Karpas-422 (cell line): ENCODE measurements around the gene MED7. TPM values are rescaled to one million over a fixed set of nuclear protein-coding genes. Genes with fewer than 3 reads are reported as not detected.

Experiments
- DNase-seq: peaks from one replicate; pipeline ENCODE4 v3.0.0-alpha.2; 2015
- H2AFZ ChIP-seq: fragments of 200-600 bp; sonication (generic); 2 replicates; pipeline ENCODE4 v1.6.1; 2014; ENCODE audit warnings: antibody characterized with exemption, low read length, mixed read lengths
- H3K27ac ChIP-seq: fragments of 200-600 bp; sonication (generic); 2 replicates; pipeline ENCODE4 v1.5.1; 2014; ENCODE audit warnings: mild to moderate bottlenecking, low read length, moderate library complexity
- H3K27me3 ChIP-seq: fragments of 200-600 bp; sonication (generic); 2 replicates; pipeline ENCODE4 v1.6.1; 2014; ENCODE audit warnings: low read length, mixed read lengths
- H3K36me3 ChIP-seq: fragments of 200-600 bp; sonication (generic); 2 replicates; pipeline ENCODE4 v1.6.1; 2014; ENCODE audit warnings: low read length, mixed read lengths; ENCODE audit not compliant: insufficient read depth
- H3K4me1 ChIP-seq: fragments of 200-600 bp; sonication (generic); 2 replicates; pipeline ENCODE4 v1.6.1; 2014; ENCODE audit warnings: mild to moderate bottlenecking, low read length, mixed read lengths
- H3K4me2 ChIP-seq: fragments of 200-600 bp; sonication (generic); 2 replicates; pipeline ENCODE4 v1.6.1; 2014; ENCODE audit warnings: low read length, low read depth, mild to moderate bottlenecking; ENCODE audit not compliant: poor library complexity, severe bottlenecking
- H3K4me3 ChIP-seq: fragments of 200-600 bp; sonication (generic); 2 replicates; pipeline ENCODE4 v1.5.1; 2014; ENCODE audit warnings: mild to moderate bottlenecking, antibody characterized with exemption, low read length, mixed read lengths
- H3K79me2 ChIP-seq: fragments of 200-600 bp; sonication (generic); 2 replicates; pipeline ENCODE4 v1.6.1; 2014; ENCODE audit warnings: mild to moderate bottlenecking, low read length, mixed read lengths
- H3K9ac ChIP-seq: fragments of 200-600 bp; sonication (generic); 2 replicates; pipeline ENCODE4 v1.6.0; 2014; ENCODE audit warnings: low read length
- H3K9me2 ChIP-seq: fragments of 200-600 bp; sonication (generic), shearing (Covaris generic); replicated peaks from 2 replicates; pipeline ENCODE4 v1.6.0; 2014; ENCODE audit warnings: mild to moderate bottlenecking, low read length, moderate library complexity; ENCODE audit not compliant: insufficient read depth
- H3K9me3 ChIP-seq: fragments of 300-700, 200-600 bp; sonication (generic); 2 replicates; pipeline ENCODE4 v1.6.1; 2014; ENCODE audit warnings: low read length, mixed read lengths
- H4K20me1 ChIP-seq: fragments of 200-600 bp; sonication (generic); 2 replicates; pipeline ENCODE4 v1.6.1; 2014; ENCODE audit warnings: mild to moderate bottlenecking, antibody characterized with exemption, low read length, low read depth; ENCODE audit not compliant: insufficient read depth
- total RNA-seq: library from RNA; depleted of rRNA; stranded (reverse); fragments of >200 nt; shearing (Covaris generic); gene quantifications from 2 replicates; pipeline ENCODE4 v1.2.3, GENCODE V29; 2014; ENCODE audit warnings: low replicate concordance

The MED7 gene
- total RNA-seq, 1 experiment from 2014 or later = 12.2 TPM

DNA sequence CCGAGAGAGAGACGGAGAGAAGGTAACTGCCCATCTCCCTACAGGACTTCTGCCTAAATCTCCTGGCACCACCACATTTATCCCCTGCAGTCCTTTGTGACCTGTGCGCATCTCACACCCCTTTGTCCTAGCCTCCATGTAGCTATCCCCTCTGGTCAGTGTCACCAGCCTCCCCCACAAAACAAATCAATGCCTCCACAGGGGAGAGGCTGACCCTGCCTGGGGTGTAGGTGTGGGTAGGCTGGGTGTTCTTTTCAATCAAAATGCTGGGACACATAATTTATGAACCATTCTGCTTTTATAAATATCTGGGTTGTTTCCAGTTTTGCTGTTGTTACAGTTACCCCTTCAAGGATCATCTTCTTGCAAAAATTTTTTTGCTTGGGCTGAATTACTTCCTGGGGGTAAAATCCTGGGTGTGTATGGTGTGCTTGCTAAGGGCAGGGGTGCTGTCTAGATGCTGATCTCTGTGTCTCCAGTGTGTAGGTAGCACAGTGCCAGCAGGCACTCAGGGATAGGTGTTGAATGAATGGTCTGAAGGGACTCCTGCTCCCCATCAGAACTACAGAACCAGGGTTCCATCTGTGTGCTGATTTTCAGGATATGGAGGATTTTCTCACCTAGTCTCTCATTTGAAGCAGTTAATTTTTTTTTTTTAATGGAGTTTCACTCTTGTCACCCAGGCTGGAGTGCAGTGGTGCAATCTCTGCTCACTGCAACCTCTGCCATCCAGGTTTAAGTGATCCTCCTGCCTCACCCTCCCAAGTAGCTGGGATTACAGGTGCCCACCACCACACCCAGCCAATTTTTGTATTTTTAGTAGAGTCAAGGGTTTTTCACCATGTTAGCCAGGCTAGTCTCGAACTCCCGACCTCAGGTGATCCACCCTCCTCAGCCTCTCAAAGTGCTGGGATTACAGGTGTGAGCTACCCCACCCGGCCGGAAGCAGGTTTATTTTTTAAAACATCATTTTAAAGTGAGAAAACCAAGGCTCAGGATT, 23.8 kb upstream of the MED7 start, which contains the start of gene GARIN3:
Gene GARIN3, minus strand, starts transcription at position 51 of the 1,000 bp plus-strand sequence. CDS start 96 bp downstream, outside the sequence.
- no peak within 1 kb of the TSS for H3K9ac ChIP-seq
- H4K20me1 ChIP-seq = no peaks in the 10 kb centered on the region
- no peak within 1 kb of the TSS for H2AFZ ChIP-seq
- H3K4me2 ChIP-seq = no peak within 1 kb of the TSS
- no peak for DNase-seq
- H3K27me3 ChIP-seq = no peaks in the 10 kb centered on the region
- no peak within 1 kb of the TSS for H3K27ac ChIP-seq
- no peaks in the 10 kb centered on the region for H3K79me2 ChIP-seq
- peaks cover 10% of the 10 kb centered on the region for H3K4me1 ChIP-seq
- H3K9me3 ChIP-seq = no peaks in the 10 kb centered on the region
- H3K9me2 ChIP-seq = no peaks in the 10 kb centered on the region
- no peaks in the 10 kb centered on the region for H3K36me3 ChIP-seq
- no peak within 1 kb of the TSS for H3K4me3 ChIP-seq

DNA sequence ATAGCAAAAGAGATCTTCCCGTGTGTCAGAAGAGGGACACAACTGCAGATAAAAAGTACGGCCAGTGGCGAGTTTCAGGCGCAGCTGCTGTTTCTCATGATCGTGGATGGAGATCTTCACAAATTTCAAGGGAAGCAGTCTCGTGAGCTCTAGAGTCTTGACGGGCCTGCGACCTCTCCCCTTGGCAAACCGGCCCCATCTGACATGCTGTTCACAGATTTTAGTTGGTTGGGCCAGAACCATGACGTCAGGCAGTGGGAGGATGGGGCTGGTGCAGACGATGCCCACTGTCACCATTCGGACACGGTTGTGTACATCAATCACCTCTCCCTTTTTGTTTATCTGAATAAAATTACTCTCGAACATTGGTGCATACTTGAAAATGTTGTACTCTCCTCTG, 23.0 kb upstream of the MED7 start:
- H3K4me2 ChIP-seq = no peak overlapping the region
- H3K36me3 ChIP-seq = no peaks in the 10 kb centered on the region

DNA sequence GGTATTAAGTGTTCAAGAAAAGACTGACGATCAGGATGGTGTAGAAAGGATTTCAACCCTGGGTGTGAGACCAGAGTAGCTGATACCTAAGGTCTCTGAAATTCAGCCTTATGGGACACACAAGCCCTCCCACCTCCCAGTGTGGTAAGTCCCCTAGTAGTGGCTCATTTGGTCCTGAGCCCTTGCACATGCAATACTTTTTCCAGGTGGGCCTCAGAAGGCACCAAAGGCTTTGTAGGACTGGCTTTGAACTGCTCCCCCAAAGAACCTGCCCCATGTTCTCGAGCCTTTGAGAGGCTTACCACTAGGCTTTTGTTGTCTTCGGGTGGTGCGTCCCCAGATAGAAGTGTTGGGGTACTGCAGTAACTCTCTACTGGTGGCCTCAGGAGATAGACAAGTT, 22.6 kb upstream of the MED7 start:
- no peaks in the 10 kb centered on the region for H4K20me1 ChIP-seq
- H3K9ac ChIP-seq = no peak overlapping the region
- H3K36me3 ChIP-seq = no peaks in the 10 kb centered on the region
- peaks cover 9% of the 10 kb centered on the region for H3K4me1 ChIP-seq
- no peak for DNase-seq
- no peaks in the 10 kb centered on the region for H3K9me3 ChIP-seq
- no peak overlapping the region for H3K4me2 ChIP-seq
- no peaks in the 10 kb centered on the region for H3K27me3 ChIP-seq
- H3K9me2 ChIP-seq = no peaks in the 10 kb centered on the region
- H3K4me3 ChIP-seq = no peak overlapping the region
- H2AFZ ChIP-seq = no peak overlapping the region
- no peaks in the 10 kb centered on the region for H3K79me2 ChIP-seq
- no peak overlapping the region for H3K27ac ChIP-seq

More for the DNA sequence above, 23.0 kb upstream of the MED7 start:
- no peak for DNase-seq
- no peaks in the 10 kb centered on the region for H3K79me2 ChIP-seq
- no peak overlapping the region for H3K4me3 ChIP-seq
- H3K9ac ChIP-seq = no peak overlapping the region
- H2AFZ ChIP-seq = no peak overlapping the region
- H3K9me3 ChIP-seq = no peaks in the 10 kb centered on the region
- H3K27ac ChIP-seq = no peak overlapping the region
- no peaks in the 10 kb centered on the region for H4K20me1 ChIP-seq
- H3K4me1 ChIP-seq = peaks cover 9% of the 10 kb centered on the region
- no peaks in the 10 kb centered on the region for H3K9me2 ChIP-seq
- no peaks in the 10 kb centered on the region for H3K27me3 ChIP-seq

DNA sequence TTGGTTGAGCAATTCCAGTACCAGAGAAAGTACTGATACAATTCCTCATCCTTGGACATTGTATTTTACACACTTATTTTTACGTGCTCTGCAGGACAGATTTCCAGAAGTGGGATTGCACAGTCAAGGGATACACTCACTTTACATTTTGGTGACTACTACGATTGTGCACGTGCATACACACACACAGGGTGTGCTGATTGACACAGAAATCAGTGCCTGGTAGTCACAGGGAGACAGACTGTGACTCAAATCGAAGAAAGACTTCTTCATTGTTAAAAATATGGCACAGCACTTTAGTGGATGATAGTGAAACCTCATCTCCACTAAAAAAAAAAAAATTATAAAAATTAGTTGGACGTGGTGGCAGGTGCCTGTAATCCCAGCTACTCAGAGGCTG, 21.9 kb upstream of the MED7 start:
- no peaks in the 10 kb centered on the region for H3K36me3 ChIP-seq
- no peaks in the 10 kb centered on the region for H4K20me1 ChIP-seq

DNA sequence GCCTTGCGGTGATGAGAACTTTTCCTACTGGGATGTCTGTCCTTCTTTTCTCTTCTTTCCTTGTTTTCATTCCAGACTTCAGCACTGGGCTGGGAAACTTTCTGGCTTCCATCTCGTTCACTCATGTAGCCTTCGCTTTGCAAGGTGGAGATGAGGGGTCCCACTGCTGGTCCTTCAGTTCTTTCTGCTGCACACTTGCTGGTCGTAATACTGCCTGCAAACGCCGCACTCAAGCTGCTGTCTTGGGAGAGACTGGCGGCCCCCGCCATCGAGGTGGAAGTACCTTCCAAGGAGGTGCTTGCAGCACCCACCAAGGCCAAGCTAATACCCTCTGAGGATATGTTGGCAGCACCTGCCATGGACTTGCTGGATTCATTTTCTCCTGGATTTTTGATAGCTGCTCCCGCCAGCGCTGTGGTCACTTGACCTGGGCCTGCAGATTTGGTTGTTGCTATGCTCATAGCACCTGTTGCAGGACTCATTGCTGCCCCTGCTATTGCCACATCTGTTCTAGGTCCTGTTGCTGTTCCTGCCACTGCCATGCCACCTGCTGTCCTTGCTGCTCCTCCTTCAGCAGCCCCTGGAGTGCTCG, 20.4 kb upstream of the MED7 start:
- no peak overlapping the region for H3K9ac ChIP-seq
- no peaks in the 10 kb centered on the region for H3K9me3 ChIP-seq
- H4K20me1 ChIP-seq = no peaks in the 10 kb centered on the region
- no peaks in the 10 kb centered on the region for H3K27me3 ChIP-seq
- DNase-seq = no peak
- no peak overlapping the region for H3K27ac ChIP-seq
- H3K9me2 ChIP-seq = no peaks in the 10 kb centered on the region
- H2AFZ ChIP-seq = no peak overlapping the region
- H3K79me2 ChIP-seq = no peaks in the 10 kb centered on the region
- H3K36me3 ChIP-seq = no peaks in the 10 kb centered on the region
- H3K4me3 ChIP-seq = no peak overlapping the region
- no peak overlapping the region for H3K4me2 ChIP-seq
- H3K4me1 ChIP-seq = peaks cover 9% of the 10 kb centered on the region

More for the DNA sequence above, 21.9 kb upstream of the MED7 start:
- no peak for DNase-seq
- no peak overlapping the region for H3K4me3 ChIP-seq
- no peaks in the 10 kb centered on the region for H3K27me3 ChIP-seq
- H3K9ac ChIP-seq = no peak overlapping the region
- H3K9me3 ChIP-seq = no peaks in the 10 kb centered on the region
- no peak overlapping the region for H3K4me2 ChIP-seq
- no peak overlapping the region for H2AFZ ChIP-seq
- H3K9me2 ChIP-seq = no peaks in the 10 kb centered on the region
- H3K4me1 ChIP-seq = peaks cover 9% of the 10 kb centered on the region
- H3K79me2 ChIP-seq = no peaks in the 10 kb centered on the region
- H3K27ac ChIP-seq = no peak overlapping the region

DNA sequence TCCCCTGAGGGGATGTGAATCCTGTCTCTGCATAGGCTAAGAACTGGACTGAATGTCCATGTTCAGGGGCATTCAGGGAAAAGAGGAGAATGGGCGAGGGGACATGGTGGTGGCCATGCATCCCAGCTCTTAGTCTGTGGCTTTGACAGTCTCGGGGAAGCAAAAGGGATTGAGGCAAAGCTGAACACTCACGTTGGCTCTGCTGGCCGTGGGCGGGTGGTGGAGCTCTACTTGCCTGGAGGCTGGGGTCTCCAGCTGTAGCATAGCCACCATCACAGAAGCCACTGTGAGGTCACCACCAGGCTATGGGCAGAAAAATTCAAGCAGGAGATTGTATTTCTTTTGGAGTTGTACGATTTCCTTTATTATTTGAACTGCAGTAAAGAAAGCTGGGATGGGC, 19.3 kb upstream of the MED7 start:
- Histone ChIP-seq H3K27ac (no peak overlapping the region), H3K4me1 (no peaks in the 10 kb centered on the region; the same call in 1 of the 2 replicates), H3K9ac (no peak overlapping the region), H3K9me3 (no peaks in the 10 kb centered on the region), H3K79me2 (no peaks in the 10 kb centered on the region), H3K4me2 (no peak overlapping the region), H3K36me3 (no peaks in the 10 kb centered on the region), H3K9me2 (no peaks in the 10 kb centered on the region), H2AFZ (no peak overlapping the region), H4K20me1 (no peaks in the 10 kb centered on the region), H3K4me3 (no peak overlapping the region), H3K27me3 (no peaks in the 10 kb centered on the region)
- no peak for DNase-seq

DNA sequence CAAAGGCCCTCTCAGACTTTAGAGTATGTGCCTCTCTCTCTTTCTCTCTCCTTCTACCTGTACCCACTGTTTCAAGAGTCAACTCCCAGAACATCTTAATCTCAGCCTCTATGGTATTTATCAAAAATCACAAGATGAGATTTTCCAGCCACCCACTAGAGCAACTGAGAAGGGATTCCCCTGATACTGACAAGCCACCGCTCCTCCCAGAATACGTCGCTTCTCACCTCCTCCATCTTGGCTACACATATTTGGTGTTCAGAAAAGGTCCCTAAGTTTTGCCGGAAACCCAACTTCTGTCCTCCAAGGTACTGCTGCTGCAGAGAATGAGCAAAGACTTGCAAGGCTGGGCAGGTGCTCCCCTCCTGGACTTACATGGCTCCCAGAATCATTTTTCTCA, 17.3 kb upstream of the MED7 start:
- Histone ChIP-seq H3K4me1 (peaks cover 2% of the 10 kb centered on the region; the same call in 1 of the 2 replicates), H3K9ac (no peak overlapping the region), H3K36me3 (no peaks in the 10 kb centered on the region), H4K20me1 (no peaks in the 10 kb centered on the region), H3K27me3 (no peaks in the 10 kb centered on the region), H3K27ac (no peak overlapping the region), H3K4me3 (no peak overlapping the region), H3K4me2 (no peak overlapping the region), H3K9me2 (no peaks in the 10 kb centered on the region), H3K9me3 (no peaks in the 10 kb centered on the region), H3K79me2 (no peaks in the 10 kb centered on the region), H2AFZ (no peak overlapping the region)
- DNase-seq = no peak

DNA sequence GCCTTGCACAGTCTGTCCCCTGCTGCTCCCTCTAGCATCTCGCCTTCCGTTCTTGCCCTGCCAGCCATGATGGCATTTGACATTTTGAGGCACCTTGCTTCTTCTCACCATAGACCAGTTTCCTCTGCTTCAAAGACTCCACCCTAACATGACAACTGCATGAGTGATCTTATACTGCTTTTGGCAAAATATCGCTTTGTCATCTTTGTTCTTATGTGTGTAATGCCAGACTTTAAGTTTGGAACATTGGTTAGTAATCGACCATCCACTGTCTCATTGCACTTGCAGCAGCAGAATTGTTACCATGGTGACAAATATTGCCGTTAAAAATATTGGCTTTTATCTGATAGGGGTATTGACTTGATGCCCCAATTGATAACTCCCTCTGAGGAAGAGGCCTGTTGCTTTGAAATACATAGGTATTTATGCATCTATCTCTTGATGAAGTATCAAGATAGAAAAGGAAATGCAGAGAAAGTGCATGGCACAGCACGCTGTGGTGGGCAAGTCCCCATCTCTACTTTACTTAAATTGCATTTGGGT, 16.6 kb upstream of the MED7 start:
- no peaks in the 10 kb centered on the region for H3K9me2 ChIP-seq
- H2AFZ ChIP-seq = no peak overlapping the region
- no peaks in the 10 kb centered on the region for H3K36me3 ChIP-seq
- H3K27me3 ChIP-seq = no peaks in the 10 kb centered on the region
- no peak overlapping the region for H3K4me2 ChIP-seq
- H3K9me3 ChIP-seq = no peaks in the 10 kb centered on the region
- DNase-seq = no peak
- H3K4me3 ChIP-seq = no peak overlapping the region
- no peaks in the 10 kb centered on the region for H3K79me2 ChIP-seq
- no peaks in the 10 kb centered on the region for H4K20me1 ChIP-seq
- H3K27ac ChIP-seq = no peak overlapping the region
- peaks cover 4% of the 10 kb centered on the region; the same call in 1 of the 2 replicates for H3K4me1 ChIP-seq
- H3K9ac ChIP-seq = no peak overlapping the region
